Measurements from ENCODE around the gene ROGDI.
A peak's percentile ranks its signal among the peaks of the same experiment; 100 is the strongest.

ROGDI gene, protein sequence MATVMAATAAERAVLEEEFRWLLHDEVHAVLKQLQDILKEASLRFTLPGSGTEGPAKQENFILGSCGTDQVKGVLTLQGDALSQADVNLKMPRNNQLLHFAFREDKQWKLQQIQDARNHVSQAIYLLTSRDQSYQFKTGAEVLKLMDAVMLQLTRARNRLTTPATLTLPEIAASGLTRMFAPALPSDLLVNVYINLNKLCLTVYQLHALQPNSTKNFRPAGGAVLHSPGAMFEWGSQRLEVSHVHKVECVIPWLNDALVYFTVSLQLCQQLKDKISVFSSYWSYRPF

DNA sequence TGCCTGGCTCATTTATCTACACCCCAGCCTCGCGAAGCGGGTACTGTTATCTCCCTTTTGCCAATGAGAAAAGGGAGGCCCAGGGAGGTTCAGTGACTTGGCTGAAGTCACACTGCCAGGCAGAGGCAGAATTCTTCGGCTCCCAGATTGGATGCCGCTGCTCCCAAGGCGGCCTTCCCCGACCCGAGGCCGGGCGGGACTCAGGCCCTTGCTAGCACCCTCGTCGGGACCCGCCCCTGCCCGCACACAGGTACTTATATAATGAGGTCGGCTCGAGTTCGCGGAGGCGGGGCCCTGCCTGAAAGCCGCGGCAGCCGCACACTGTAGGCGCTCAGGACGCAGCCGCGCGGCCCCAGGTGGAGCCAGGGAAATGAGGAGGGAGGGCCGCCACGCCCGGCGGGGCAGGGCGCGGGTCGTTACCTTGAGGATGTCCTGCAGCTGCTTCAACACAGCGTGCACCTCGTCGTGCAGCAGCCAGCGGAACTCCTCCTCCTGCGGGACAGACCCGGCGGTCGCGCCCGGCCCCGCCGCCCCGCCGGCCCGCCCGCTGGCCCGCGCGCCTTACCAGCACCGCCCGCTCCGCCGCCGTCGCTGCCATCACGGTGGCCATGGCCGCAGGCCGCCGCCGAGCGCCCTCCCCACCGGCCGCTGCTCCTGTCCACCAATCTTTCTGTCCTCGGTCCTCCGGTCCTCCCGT lies at the start of gene ROGDI:
ROGDI (minus strand) TSS at position 672 of the 697 bp plus-strand sequence; CDS start at position 610, 62 bp downstream.
- peak; percentile 82 for DNase-seq

DNA sequence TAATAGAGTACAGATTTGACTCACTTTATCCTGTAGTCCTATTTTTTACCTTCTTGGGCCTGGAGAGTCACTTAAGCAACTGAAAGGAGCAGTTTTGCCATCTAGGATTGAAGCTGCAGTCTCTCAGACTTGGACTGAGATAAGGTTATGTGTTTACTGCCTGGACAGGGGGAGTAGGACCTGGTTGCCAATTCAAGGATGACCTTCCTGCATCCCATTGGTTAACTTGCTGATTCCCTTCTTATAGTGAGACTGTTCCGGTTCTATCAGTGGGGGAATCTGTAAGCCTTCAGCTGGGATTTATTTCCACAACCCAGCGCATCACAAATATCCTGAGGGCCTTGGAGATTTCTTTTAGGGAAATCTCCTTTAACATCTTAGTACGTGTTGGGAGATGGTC lies 47.8 kb upstream of the ROGDI start:
- no peak for DNase-seq

DNA sequence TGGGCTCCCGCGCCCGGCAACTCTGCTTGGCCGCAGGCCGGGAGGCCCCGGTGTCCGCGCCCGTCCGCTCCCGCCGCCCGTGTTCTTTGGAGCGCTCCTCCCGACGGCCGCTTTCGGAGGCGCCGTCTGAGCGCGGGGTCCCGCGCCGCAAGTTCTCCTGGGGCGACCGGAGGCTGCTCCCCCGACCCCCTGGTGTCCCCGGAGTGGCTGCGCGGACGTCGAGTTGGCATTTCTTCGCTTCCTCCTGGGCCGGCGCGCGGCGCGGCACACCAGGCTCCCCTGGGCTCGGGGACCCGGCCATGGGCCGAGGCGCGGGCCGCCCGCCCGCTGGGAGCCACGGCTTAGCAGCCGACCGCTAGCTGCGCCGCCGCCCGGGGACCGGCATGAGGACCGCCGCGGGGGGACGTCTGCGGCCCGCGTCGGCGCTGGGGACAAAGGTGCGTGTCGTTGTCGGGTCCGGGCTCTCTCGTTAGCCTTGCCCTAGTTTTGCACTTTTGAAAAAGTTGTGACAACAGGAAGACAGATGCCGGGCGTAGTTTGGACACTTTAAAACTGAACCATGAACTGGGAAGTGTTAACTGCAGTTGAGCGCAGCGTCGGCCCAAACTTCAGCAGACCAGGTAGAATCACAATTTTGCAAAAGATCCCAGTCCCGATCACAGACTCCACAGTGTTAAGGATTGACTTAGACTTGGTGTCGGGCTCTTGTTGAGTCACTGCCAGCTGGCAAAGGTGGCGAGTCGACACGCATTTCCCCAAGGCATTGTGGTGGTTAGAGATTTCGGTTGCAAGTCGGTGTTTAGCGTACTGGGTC lies 45.5 kb upstream of the ROGDI start:
- DNase-seq, result peak; percentile 28

DNA sequence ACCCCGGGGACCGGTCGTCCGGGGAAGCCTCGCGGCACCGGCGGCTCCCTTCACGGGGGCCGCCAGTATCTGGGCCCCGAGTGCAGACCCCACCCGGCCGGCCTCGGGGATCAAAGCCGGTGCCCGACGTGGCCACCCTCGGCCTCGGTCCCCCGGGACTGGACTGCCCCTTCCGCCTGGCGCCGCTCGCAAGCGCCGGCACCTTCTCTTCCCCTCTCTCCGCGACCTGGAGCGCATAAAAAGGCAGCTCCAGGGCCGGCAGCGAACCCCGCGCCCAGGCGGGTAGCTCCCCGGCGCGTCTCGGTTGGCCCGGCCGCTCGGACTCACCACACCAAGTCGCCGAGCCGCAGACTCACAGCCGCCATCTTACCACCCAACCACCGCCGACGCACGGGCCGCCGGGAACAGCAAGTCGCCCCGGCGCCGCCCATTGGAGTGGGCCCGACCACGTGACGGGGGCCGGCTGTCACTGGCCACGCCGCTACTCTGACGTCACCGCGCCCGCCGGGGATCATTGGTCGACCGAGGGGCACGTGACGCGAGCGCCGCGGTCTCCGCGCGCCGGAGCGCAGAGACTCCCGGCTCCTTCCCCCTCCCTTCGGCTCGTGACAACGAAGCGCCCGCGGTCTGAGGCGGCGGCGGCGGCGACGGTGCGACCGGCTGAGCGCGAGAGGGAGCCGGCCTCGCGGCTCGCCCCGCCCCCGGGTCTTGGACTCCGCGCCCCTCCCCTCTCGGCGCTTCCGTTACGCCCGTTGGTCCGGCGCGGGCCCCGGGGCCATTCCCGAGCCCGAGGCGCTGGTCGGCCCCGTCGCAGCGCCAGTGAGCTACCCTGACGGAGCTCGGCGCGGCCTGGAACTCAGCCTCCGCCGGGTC lies 44.7 kb upstream of the ROGDI start, which contains the start of the genes GLYR1 and UBN1:
GLYR1 (minus strand) TSS at position 388 of the 873 bp plus-strand sequence; CDS start at position 365, 23 bp downstream.
UBN1 (plus strand) TSS at position 581 of the 873 bp plus-strand sequence. CDS start 5,437 bp downstream, outside the sequence.
- peak; percentile 93 for DNase-seq

DNA sequence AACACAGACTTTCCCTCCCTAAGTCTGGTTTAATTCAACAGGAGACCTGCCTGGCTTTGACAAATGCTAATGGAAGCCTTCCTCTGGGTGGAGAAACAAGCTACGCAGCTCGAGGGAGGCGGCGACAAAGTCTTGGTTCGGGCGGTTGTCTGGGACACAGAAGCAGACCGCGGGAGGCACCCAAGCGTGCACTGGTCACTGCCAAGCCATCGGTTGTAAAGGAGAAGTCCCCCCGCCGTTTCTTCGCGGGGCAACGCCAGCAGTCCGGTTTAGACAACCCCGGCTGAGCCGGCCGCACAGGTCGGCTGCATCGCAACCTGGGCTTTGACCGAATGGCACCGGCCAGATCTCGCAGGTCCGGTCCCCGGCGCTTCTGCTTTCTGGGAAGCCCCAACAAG lies 44.1 kb upstream of the ROGDI start:
- DNase-seq, result peak; percentile 9

DNA sequence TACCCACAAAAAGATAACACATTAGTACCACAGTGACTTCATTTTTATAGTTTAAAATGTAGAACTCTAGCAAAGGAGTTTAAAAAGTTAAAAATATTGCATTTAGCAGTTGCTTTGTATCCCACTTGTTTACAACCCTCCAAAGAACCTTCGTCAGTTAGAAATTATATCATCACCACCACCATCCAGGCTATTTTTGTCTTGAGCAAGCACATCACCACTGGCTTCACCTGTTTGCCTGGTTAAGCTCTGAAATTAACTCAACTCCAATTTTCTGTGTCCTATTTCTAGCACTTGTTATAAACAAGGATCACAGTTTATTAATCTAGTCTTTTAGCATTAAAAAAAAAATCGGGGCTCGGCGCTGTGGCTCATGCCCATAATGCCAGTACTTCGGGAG lies 38.6 kb upstream of the ROGDI start:
- no peak for DNase-seq

DNA sequence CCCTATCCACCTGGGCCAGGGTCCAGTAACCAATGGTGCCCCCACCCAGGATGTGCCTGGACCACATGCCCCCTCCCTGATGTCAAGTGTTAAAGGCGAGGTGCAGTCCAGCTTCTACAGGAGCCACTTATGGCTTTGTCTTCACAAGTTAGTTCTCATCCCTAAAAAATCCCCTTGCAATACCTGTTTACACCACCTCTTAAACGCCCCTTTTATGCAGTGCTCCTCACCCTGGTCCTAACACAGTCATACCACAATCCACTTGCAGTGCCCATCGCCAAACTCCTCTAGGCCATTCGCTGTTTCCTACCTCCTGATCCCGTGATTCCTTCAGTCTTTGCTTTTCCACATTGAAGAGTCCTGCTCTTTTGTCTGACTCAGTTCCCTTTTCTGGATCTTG lies 37.5 kb upstream of the ROGDI start:
- DNase-seq, result no peak

DNA sequence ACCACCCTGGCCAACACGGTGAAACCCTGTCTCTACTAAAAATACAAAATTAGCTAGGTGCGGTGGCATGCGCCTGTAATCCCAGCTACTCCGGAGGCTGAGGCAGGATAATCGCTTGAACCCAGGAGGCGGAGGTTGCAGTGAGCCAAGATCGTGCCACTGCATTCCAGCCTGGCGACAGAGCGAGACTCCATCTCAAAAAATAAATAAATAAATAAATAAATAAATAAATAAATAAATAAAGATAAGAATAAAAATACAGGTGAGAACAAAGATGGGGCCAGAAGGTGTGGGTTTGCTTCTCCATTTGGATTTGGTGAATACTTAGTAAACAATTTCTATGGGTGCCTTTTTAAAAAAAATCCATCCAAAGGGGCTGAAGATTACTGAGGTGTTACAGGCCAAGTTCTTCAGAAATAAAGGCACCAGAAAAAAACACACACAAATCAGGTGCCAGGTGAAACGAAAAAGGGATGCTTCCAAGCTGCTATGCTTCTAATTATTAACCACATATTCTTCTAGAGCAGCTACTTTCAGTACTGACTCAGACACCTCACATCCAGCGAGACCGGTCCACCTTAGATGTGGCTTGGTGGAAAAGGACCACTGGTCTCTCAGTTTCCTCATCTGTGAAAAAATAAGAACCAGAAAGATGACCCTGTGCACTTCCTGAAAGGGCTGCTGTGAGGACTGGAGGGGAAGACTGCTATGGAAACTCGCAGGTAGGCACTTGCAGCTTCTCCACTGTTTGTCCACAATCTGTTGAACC lies 35.5 kb upstream of the ROGDI start:
- no peak for DNase-seq

DNA sequence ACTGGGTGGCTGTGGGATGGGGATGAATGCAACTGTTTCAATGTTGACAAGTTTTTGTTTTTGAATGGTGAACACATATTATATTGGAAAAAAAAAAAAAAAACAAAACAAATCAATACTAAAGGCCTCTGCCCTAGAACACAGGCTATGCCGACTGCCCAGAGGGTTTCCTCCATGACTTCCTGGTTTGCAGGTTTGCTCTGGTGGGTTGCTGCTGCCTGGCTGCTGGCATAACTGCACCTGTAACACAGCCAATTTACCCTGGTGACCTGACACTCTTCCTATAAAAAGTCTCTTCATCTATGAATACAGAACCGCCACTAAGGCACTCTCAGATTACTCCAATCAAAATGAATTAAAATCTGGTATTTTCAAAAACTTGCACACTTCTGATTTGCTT lies 34.3 kb upstream of the ROGDI start:
- no peak for DNase-seq

DNA sequence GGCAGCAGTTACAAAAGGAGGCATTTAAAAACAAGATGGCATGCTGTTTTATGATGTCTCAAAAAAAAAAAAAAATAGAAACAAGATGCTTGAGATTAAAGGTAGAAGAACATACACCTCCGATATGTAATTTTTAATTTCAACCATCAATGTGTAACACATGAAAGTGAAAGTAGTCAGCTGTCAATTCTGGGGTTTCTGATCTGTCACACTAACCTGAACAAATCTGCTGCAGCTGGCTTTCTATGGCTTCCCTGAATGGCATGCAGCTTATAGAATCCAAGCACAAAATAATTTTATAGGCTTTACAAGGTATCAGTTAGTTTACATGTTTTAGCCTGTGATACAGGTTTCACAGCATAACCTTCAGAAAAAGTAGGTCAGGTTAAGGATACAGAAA lies 31.2 kb upstream of the ROGDI start:
- DNase-seq, result no peak

DNA sequence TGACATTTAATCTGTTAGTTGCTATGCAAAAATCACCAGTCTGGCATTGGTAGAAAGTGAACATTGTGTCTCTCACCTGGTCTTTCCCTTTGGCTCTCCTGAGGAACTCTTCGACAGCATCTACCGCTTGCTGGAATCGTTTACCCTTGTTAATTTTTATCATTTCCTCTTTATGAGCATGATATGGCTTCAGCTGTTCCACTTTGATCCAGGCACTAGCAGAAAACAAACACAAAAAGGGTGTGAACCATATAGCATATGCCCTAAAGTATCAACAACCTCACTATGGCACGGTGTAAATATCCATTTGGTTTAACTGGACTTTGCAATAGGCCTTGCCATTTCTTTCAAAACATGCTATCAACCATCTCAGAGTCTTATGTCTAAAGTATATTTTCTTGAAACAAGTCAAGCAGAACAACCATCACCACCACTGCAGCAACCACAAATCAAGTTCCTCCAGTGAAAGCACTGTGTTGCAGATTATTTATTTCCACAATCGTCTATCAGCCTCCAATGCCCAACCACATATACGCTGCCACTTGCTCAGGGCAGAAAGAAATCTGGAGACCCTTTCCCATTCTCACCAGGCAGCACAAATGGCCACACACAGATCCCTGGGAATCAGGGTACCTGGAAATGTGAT lies 30.4 kb upstream of the ROGDI start:
- DNase-seq, result no peak

DNA sequence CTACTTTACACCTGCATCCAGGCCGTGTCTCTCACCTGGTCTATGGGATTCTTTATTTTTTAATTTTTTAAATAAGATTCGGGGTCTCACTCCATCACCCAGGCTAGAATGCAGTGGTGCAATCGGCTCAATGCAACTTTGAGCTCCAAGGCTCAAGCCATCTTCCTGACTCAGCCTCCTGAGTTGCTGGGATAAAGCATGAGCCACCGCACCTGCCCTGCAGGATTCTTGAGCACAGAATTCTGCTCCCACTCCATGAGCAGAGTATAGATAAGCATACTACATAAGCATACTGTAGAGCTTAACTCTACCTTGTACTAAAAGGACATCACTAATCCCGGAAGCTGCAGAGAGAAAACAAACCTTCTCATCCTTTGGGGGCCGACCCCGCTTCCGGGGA lies 29.2 kb upstream of the ROGDI start:
- no peak for DNase-seq

DNA sequence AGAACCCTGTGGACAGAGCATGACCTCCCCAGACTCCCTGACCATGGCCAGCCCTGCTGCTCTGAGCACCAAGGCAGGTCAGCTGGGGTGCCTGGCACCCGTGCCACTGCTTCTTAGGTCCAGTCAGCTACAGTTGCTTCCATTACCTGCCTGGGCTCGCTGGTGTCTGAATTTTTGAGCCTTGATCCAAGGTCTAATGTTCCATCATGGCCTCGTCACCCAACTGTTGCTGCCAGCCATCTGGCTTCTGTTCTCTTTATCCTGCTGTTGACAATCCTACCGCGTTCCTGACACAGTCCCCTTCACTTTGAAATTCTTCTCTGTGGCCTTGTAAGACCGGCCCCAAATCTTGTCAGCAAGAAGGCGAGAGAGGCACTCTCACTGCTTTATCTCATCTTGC lies 28.0 kb upstream of the ROGDI start:
- no peak for DNase-seq

DNA sequence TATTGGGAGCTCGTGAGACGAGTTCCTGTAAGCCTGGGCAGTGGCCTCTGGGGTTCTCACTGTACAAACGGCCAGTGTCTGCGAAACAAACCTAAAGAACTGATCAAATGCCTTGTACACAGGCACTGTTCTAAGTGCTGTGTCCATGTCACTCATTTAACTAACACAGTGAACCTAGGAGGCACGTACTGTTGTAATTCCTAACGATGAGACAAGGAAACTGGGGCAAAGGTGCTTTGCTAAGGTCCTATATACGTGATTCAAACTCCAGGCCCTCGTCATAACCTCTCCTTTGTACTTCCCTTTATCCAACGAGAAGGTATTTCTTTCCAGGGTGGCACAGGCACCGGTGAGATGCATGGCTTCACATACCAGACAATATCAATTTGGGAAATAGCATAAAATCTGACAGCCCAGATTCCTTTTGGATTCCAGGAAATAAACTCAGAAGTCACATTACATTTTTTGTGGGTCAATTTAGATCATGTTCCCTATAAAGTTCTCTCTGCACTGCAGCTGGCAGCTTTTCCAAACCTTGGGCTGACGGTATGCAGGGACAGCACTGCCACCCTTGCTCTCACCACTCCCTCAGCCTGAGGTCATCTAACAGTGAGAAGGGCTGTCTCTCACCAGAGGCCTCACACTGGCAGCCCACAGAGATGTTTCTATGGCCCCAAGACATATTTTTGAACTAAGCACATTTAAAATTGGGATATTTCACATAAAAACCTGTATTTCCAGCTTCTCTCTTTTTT lies 26.3 kb upstream of the ROGDI start:
- DNase-seq, result no peak

DNA sequence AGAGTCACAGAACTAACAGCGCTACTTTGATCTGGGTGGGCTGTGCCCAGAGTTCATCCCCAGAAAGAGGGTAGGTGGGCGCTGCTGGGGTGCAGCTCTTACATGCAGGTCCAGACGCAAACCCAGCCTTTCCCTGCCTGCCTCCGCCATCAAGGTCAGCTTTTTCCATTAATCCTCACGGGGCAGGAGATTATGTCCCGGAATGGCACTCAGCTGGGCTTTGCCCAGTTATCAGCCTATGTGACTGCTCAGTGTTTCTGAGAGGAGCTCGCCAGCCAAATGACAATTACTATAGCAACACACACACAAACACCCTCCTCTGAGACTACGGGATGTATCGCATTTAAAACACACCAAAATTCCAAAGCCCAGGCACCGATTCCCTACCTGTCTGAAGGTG lies 24.5 kb upstream of the ROGDI start:
- no peak for DNase-seq

DNA sequence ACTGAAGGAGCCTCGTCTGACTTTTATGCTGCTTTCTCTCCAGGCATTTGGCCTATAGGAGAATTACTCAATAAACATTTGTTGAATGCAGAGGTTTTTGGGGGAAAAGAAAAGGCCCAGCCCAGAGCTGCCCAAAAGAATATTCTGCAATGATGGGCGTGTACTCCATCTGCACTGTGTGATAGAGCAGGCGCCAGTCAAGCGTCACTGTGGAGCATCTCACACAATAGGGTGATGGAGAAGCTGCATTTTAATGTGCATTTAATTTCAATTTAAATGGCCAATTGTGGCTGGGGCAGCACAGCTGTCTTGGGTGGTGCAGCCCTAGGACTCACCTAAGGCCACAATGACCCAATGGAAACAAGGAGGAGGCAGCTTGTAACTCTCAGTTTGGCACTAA lies 24.1 kb upstream of the ROGDI start:
- DNase-seq, result no peak

DNA sequence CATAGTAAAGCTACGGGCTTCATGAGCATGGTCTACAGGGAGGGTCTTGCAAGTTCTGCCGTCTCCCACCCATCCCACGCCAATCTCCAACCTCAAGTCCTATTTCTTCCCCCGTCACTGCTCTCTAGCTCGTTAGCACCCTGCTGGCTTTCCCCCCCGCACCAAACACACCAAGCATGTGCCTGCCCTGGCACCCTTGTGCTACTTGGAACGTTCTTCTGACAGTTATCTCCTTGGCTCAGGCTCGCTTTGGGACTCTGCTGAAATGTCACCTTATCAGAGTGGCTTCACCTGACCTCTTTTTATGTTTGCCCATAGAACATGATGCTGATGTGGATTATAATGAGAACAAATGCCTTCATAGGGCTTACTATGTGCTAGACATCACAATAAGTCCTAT lies 22.8 kb upstream of the ROGDI start:
- DNase-seq, result no peak

DNA sequence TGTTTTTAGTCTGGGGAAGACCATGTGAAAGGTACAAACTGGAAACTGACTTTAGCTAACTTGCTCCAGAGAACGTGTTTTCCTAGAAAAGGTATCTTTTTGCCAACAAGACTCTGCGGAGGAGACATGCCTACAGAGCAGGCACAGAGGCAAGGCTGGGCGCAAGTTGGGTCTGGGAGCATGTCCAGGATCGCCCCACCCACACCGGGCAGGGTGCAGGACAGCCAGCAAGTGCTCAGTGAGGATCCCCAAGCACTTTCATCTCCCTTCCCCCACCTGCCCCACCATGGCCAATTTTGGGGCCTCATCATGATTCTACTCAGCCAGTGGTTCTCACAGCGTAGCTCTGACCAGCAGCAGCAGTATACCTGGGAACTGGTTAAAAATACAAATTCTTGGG lies 18.2 kb upstream of the ROGDI start:
- DNase-seq, result no peak

DNA sequence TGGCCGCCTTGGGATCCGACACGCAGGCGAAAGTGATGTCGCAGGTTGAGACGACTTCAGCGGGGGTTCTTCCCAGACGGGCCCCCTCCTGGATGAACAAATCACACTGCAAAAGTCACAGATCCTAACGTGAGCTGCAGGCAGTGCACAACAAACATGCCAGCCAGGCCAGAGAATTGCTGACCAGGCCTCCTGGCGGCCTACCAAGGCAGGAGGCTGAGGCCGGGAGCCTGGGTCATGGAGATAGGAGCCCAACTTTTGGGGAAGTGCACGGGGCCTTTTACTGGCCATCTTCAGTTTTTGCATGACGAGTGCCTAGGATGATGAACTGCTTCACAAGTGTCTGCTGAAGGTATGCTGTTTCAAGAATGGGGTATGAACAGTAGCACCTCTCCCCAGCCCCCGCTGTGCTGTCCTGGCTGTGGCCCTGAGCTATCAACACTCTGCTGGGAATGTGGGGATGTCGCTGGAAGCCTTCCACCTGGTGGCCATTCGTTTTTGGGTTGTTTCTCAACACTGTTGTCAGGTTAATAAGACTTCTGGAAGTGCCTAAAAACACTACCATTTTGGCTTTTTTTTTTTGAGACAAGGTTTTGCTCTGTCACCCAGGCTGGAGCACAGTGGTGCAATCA lies 12.2 kb upstream of the ROGDI start:
- no peak for DNase-seq

DNA sequence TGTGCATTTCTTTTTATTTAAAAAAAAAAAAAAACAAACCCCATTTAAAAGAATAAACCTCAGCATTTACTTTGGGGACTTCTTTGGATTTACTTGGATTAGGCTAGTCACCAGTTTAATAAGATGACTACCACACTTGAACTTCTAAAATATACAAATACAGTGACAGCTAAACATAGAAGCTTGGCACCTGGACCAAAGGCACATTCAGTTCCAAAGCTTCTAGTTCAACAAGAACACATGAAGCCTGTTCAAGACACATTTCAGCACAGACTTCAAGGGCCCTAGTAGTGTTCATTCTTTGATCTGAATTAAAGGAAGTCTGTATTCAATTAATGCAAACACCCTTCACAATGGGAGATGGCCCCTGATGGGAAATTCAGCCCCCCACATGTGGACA lies 11.6 kb upstream of the ROGDI start:
- no peak for DNase-seq
